ENCODE results near the gene PRKAR2B.

Gene PRKAR2B

DNA sequence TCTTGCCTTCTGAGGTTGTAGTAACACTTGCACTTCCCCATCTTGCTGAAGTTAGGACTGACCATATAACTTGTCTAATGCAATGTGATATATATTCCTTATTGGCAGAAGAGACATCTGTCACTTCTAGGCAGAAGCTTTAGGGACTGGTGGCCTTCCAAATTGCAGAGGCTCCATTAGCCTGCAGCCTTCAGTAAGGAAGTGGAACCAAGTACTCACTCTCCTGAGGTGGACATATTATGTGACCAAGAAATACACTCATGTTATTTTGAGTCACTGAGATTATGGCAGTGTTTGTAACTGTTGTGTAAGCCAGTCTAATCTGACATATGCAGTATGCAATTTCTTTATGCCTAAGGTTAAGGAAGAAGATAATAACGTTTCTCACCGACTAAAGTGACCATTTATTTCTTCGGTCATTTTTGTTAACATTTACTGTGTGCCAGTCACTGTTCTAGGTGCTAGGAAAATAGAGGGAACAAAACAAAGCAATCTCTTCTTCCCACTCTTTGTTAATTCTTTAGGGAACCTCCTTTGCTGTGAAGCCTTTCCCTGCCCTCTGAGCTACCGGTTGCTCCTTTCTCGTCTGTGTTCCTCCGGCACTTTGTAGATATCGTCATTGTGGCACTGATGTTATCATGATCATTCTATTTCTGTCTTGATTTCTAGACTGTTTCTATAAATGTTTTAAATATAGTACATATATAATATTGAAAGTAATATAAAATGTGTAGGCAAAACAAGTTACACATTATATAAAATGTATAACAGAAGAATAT, 71.4 kb downstream of the PRKAR2B start:
- Histone ChIP-seq H3K9me3 (replicated peaks; ENCODE audit: low read length) (no peaks in the 10 kb centered on the region), H3K36me3 (ENCODE audit: insufficient read depth, low read length) (no peaks in the 10 kb centered on the region), H3K4me2 (ENCODE audit: low read length) (no peak overlapping the region), H3K27me3 (ENCODE audit: control insufficient read depth, insufficient read depth, low read length) (no peaks in the 10 kb centered on the region), H3K9ac (ENCODE audit: low read depth, low read length) (no peak overlapping the region), H3K4me3 (ENCODE audit: low read length) (no peak overlapping the region), H3K4me1 (ENCODE audit: control insufficient read depth, insufficient read depth, low read length) (peaks cover 5% of the 10 kb centered on the region)

DNA sequence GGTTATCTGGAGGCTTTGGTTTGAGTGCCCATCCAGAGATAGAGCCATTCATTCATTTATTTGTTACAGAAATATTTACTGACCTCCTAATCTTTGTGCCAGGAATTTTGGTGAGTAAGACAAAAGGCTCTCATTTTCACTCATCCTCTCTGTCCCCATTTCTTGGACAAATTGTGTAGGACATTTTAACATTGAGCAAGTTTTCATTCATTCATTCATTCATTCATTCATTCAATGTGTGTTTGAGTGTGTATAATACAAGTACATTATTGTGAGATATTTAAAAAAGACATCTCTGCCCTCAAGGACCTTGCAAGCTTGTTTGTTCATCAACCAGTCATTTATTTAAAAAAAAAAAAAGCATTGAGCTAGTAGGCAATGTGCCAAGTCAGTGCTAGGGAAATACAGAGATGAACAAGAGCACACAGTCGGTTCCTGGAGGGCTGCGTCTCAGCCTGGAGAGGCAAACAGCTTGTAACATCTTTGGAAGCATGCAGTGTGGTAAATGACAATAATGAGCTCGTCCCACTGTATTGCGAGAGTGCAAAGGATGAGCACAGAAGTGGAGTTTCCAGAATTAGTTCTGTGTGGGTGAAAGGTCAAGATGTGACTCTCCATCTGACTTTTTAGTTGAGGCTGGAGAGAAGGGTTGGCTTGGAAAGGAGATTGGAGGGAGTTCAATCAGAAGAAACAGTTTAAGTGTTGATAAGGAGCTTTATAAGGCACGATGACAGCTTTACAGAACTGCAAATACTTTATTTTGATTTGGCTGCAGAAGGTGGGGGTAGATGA, 73.8 kb downstream of the PRKAR2B start:
- Histone ChIP-seq H3K4me2 (ENCODE audit: low read length) (no peak overlapping the region), H3K4me1 (ENCODE audit: control insufficient read depth, insufficient read depth, low read length) (peaks cover 13% of the 10 kb centered on the region), H3K36me3 (ENCODE audit: insufficient read depth, low read length) (no peaks in the 10 kb centered on the region), H3K27me3 (ENCODE audit: control insufficient read depth, insufficient read depth, low read length) (no peaks in the 10 kb centered on the region), H3K9me3 (replicated peaks; ENCODE audit: low read length) (no peaks in the 10 kb centered on the region), H3K4me3 (ENCODE audit: low read length) (no peak overlapping the region), H3K9ac (ENCODE audit: low read depth, low read length) (no peak overlapping the region)

DNA sequence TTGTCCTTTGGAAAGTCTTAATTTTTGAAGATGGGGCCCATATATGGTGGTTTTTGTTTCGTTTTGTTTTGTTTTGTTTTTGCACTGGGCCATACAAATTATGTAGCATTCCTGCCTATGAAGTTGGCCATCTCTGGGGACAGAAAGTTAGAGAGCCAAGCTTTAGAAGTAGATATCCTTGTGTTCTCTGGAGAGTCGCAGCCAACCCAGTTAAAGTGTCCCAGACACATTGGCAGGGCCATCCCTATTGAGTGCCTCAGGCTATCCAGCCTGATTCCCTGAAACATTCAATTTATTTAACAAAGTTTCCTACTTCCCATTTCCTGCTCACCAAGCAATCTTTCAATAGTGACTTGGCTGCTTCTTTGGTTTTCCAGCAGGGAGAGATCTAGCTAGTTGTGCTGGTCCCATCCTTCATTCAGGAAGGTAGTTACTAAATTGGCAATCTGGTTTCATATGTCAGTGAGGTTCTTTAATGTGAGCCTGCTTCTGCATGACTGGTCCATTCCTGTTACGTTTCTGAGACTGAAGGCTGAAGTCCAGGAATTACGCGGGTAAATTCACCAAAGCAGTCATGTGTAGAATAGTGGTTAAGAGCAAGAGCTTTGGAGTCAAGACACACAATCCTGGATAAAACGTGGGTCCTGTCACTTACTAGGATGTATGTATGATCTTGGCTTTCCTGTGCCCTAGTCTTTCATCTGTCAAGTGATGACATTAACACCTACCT, 75.0 kb downstream of the PRKAR2B start:
- Histone ChIP-seq H3K4me1 (ENCODE audit: control insufficient read depth, insufficient read depth, low read length) (peaks cover 13% of the 10 kb centered on the region), H3K36me3 (ENCODE audit: insufficient read depth, low read length) (no peaks in the 10 kb centered on the region), H3K9me3 (replicated peaks; ENCODE audit: low read length) (no peaks in the 10 kb centered on the region), H3K27me3 (ENCODE audit: control insufficient read depth, insufficient read depth, low read length) (no peaks in the 10 kb centered on the region), H3K9ac (ENCODE audit: low read depth, low read length) (no peak overlapping the region), H3K4me3 (ENCODE audit: low read length) (no peak overlapping the region), H3K4me2 (ENCODE audit: low read length) (no peak overlapping the region)

DNA sequence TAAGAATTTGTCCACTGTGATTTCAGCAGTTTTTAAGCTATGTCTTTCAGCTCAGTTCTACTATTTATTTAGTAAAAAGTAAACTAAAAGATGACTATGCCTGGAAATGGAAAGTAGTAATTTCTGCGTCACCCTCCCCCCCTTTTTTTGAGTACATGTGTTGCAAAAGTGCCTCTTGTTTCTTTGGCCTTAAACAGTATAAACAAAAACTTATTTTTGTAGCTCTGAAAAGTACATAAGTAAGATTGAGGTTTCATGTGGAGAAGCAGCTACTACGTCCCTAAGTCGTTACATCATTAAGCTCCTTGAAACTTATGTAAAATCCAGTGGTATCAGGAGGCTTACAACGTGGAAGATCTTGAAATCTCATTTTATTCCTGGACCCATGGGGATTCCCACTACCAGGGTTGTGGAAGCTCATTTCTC, 78.0 kb downstream of the PRKAR2B start:
- no peak overlapping the region for H3K4me2 ChIP-seq (ENCODE audit: low read length)
- H3K27me3 ChIP-seq (ENCODE audit: control insufficient read depth, insufficient read depth, low read length): no peaks in the 10 kb centered on the region
- H3K4me3 ChIP-seq (ENCODE audit: low read length): no peak overlapping the region
- H3K4me1 ChIP-seq (ENCODE audit: control insufficient read depth, insufficient read depth, low read length): peaks cover 13% of the 10 kb centered on the region
- no peaks in the 10 kb centered on the region for H3K36me3 ChIP-seq (ENCODE audit: insufficient read depth, low read length)
- no peaks in the 10 kb centered on the region for H3K9me3 ChIP-seq (replicated peaks; ENCODE audit: low read length)
- no peak overlapping the region for H3K9ac ChIP-seq (ENCODE audit: low read depth, low read length)

DNA sequence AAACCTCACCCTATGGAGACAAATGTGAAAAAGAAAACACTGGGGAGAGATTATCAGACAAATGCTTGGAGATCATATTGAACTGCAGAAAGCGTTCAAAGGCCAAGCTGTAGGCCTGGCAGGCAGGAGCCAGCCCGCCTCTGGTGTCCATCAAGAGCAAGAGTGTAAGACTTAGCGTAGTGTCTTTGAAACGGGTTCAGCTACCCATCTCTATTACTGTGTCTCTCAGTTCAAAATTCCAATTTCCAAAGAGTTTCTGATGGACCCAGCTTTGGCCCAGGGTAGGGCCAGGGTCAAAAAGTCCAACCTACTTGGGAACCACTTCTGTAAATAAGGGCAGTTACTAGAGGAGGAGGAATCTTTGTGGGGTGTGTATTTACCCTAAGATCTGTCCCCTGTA, 78.9 kb downstream of the PRKAR2B start:
- no peaks in the 10 kb centered on the region for H3K9me3 ChIP-seq (replicated peaks; ENCODE audit: low read length)
- H3K9ac ChIP-seq (ENCODE audit: low read depth, low read length): no peak overlapping the region
- H3K4me1 ChIP-seq (ENCODE audit: control insufficient read depth, insufficient read depth, low read length): peaks cover 11% of the 10 kb centered on the region
- H3K36me3 ChIP-seq (ENCODE audit: insufficient read depth, low read length): no peaks in the 10 kb centered on the region
- H3K4me2 ChIP-seq (ENCODE audit: low read length): no peak overlapping the region
- H3K27me3 ChIP-seq (ENCODE audit: control insufficient read depth, insufficient read depth, low read length): no peaks in the 10 kb centered on the region
- H3K4me3 ChIP-seq (ENCODE audit: low read length): no peak overlapping the region

DNA sequence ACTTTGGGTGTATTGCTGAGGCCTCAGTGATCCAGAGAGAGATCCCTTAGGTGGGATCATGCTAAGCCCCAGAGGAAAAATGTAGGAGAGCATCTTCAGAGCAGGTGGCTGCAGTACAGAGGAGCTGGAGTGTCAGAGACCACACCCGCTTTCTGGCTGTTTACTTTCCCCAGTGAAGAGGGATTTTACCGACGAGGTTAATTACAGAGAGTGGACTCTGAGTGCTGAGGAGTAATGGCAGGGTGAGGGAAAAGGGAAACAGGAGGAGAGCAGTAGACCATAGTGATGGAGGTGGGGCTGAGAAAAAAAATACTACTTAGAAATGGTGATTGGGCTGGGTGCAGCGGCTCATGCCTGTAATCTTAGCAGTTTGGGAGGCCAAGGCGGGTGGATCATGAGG, 81.0 kb downstream of the PRKAR2B start:
- no peak overlapping the region for H3K4me3 ChIP-seq (ENCODE audit: low read length)
- no peaks in the 10 kb centered on the region for H3K9me3 ChIP-seq (replicated peaks; ENCODE audit: low read length)
- H3K9ac ChIP-seq (ENCODE audit: low read depth, low read length): no peak overlapping the region
- no peaks in the 10 kb centered on the region for H3K36me3 ChIP-seq (ENCODE audit: insufficient read depth, low read length)
- peaks cover 8% of the 10 kb centered on the region for H3K4me1 ChIP-seq (ENCODE audit: control insufficient read depth, insufficient read depth, low read length)
- H3K4me2 ChIP-seq (ENCODE audit: low read length): no peak overlapping the region
- H3K27me3 ChIP-seq (ENCODE audit: control insufficient read depth, insufficient read depth, low read length): no peaks in the 10 kb centered on the region

DNA sequence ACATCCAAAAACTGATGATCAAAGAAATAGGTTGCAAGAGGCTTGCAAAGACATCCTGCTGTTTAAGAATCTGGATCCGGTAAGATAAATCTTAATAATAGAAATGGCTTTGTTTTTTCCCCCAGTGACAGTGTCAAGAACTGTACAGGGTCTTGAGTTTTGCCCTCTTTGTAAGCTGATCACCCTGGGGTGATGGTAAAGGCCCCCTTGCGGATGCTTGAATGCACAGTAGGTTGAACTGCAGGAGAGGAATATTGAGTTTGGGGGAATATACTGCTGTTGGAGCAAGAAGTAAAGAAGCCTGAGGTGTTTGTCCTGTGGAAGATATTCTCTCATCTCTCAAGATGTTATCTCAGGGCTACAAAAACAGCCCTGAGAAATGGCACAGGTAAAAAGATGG, 83.7 kb downstream of the PRKAR2B start:
- no peaks in the 10 kb centered on the region for H3K9me3 ChIP-seq (replicated peaks; ENCODE audit: low read length)
- H3K36me3 ChIP-seq (ENCODE audit: insufficient read depth, low read length): no peaks in the 10 kb centered on the region
- H3K4me1 ChIP-seq (ENCODE audit: control insufficient read depth, insufficient read depth, low read length): no peaks in the 10 kb centered on the region
- H3K9ac ChIP-seq (ENCODE audit: low read depth, low read length): no peak overlapping the region
- H3K4me3 ChIP-seq (ENCODE audit: low read length): no peak overlapping the region
- H3K27me3 ChIP-seq (ENCODE audit: control insufficient read depth, insufficient read depth, low read length): no peaks in the 10 kb centered on the region
- no peak overlapping the region for H3K4me2 ChIP-seq (ENCODE audit: low read length)

DNA sequence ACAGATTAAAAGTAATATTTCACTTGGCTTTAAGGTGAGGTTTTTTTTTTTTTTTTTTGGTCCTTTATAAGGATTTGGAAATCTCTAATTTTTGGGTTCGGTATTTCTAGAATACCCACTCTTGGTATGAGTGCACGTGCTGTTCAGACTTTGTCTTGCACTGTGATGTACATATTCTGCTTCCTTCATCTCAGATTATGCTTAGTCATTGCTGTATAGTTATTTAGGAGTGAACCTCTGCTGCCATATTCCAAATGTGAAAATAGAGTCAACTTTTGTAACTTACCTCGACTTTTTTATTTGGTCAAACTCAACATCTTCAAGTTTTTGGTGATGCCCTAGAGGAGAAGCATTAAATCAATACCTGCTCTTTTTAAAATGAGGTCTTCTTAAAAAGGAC, 84.2 kb downstream of the PRKAR2B start:
- H3K4me2 ChIP-seq (ENCODE audit: low read length): no peak overlapping the region
- no peaks in the 10 kb centered on the region for H3K36me3 ChIP-seq (ENCODE audit: insufficient read depth, low read length)
- H3K9me3 ChIP-seq (replicated peaks; ENCODE audit: low read length): no peaks in the 10 kb centered on the region
- H3K4me1 ChIP-seq (ENCODE audit: control insufficient read depth, insufficient read depth, low read length): no peaks in the 10 kb centered on the region
- no peaks in the 10 kb centered on the region for H3K27me3 ChIP-seq (ENCODE audit: control insufficient read depth, insufficient read depth, low read length)
- no peak overlapping the region for H3K4me3 ChIP-seq (ENCODE audit: low read length)
- no peak overlapping the region for H3K9ac ChIP-seq (ENCODE audit: low read depth, low read length)

DNA sequence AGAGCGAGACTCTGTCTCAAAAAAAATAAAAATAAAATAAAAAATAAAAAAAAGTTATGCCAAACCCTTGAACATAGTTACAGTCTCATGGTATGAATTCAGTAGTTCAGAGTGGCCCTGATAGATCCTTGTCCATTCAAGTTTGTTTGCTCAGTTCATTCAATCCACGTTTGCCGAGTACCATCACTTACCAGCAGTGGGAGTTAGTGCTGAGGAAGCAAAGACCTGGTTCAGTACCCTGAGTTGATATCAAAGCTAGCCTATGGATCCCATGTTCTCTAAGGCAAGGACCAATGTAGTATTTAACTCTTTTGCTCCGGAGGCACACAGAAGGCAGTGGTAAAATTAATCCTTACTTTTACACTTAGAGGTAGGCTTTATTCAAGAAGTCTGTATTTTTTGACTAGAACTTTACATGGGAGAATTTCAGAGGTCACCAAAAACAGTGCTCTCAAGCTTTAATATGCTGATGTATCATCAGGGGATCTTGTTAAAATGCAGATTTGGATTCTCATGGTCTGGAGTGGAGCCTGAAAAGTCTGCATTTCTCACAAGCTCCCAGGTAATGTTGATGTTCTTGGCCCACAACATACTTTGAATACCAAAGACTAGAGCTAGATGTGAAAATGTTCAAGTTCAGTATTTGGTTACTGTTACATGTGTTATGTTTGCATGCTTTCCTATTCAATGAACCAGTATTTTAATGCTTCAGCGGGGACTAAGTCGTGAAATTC, 86.1 kb downstream of the PRKAR2B start:
- Histone ChIP-seq H3K4me1 (ENCODE audit: control insufficient read depth, insufficient read depth, low read length) (no peaks in the 10 kb centered on the region), H3K4me2 (ENCODE audit: low read length) (no peak overlapping the region), H3K9me3 (replicated peaks; ENCODE audit: low read length) (no peaks in the 10 kb centered on the region), H3K9ac (ENCODE audit: low read depth, low read length) (no peak overlapping the region), H3K4me3 (ENCODE audit: low read length) (no peak overlapping the region), H3K27me3 (ENCODE audit: control insufficient read depth, insufficient read depth, low read length) (no peaks in the 10 kb centered on the region), H3K36me3 (ENCODE audit: insufficient read depth, low read length) (no peaks in the 10 kb centered on the region)

DNA sequence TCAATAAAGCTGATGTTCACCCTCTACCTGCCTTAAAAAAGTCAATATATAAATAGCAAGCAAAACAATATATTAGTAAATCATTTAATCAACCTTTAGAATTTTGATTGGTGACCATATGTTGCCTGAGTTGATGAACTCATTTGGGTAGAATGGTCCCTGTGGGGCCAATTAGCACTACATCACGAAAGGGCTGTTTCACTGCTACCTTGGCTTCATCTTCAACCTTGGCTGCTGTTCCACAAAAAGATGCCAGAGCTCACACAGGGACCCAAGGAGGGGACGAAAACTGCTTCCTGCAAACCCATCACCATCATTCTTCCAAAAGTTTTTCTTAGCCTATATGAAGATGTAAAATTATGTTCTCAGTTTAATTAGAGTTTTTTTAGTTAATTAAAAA, 88.9 kb downstream of the PRKAR2B start:
- Histone ChIP-seq H3K36me3 (ENCODE audit: insufficient read depth, low read length) (no peaks in the 10 kb centered on the region), H3K9ac (ENCODE audit: low read depth, low read length) (no peak overlapping the region), H3K4me1 (ENCODE audit: control insufficient read depth, insufficient read depth, low read length) (no peaks in the 10 kb centered on the region), H3K4me2 (ENCODE audit: low read length) (no peak overlapping the region), H3K9me3 (replicated peaks; ENCODE audit: low read length) (no peaks in the 10 kb centered on the region), H3K27me3 (ENCODE audit: control insufficient read depth, insufficient read depth, low read length) (no peaks in the 10 kb centered on the region), H3K4me3 (ENCODE audit: low read length) (no peak overlapping the region)
